MCF 10A (cell line): ENCODE data around the gene CLDN7. TPM values are rescaled to one million over a fixed set of nuclear protein-coding genes. Genes with fewer than 3 reads are reported as not detected.

Experiments used
- BruUV-seq: library from RNA; stranded (reverse); fragments of 400-500 nt; replicated peaks from 2 replicates; lab custom pipeline; 2021; lab: Mats Ljungman, UMichigan
- CTCF ChIA-PET: fragments of 300-600 bp; sonication (Branson Sonifier 250); formaldehyde crosslinking; extraction: SDS; loops from one replicate; lab custom pipeline; 2021; ENCODE audit warnings: antibody characterized with exemption, inconsistent platforms; lab: Yijun Ruan, JAX
- POLR2A ChIA-PET: fragments of 300-600, 350-650 bp; sonication (Branson Sonifier 250); formaldehyde crosslinking; extraction: SDS; loops from one replicate; lab custom pipeline; 2020; ENCODE audit warnings: antibody characterized with exemption, inconsistent platforms; lab: Yijun Ruan, JAX
- DNase-seq: peaks from one replicate; pipeline ENCODE4 v3.0.0-alpha.2; 2018; ENCODE audit not compliant: unreplicated experiment
- H3K27ac Mint-ChIP-seq: one replicate; pipeline ENCODE4 v1.8.0; 2022; ENCODE audit warnings: mild to moderate bottlenecking, low read depth, mixed read lengths; ENCODE audit not compliant: unreplicated experiment
- H3K27me3 Mint-ChIP-seq: one replicate; pipeline ENCODE4 v1.8.0; 2022; ENCODE audit warnings: mixed read lengths; ENCODE audit not compliant: insufficient read depth, unreplicated experiment
- H3K36me3 Mint-ChIP-seq: one replicate; pipeline ENCODE4 v1.8.0; 2022; ENCODE audit warnings: mild to moderate bottlenecking, moderate library complexity, mixed read lengths; ENCODE audit not compliant: insufficient read depth, unreplicated experiment
- H3K4me1 Mint-ChIP-seq: one replicate; pipeline ENCODE4 v1.8.0; 2022; ENCODE audit warnings: mixed read lengths; ENCODE audit not compliant: insufficient read depth, unreplicated experiment
- H3K4me3 Mint-ChIP-seq: one replicate; pipeline ENCODE4 v1.8.0; 2022; ENCODE audit warnings: mild to moderate bottlenecking, moderate library complexity, mixed read lengths; ENCODE audit not compliant: unreplicated experiment
- H3K9me3 Mint-ChIP-seq: one replicate; pipeline ENCODE4 v1.8.0; 2022; ENCODE audit warnings: mixed read lengths; ENCODE audit not compliant: unreplicated experiment
- CTCF ChIP-seq: fragments of 200-600 bp; IDR thresholded peaks from one replicate; pipeline ENCODE4 v1.8.0; 2022; ENCODE audit warnings: antibody characterized with exemption, mild to moderate bottlenecking; ENCODE audit not compliant: unreplicated experiment
- intact Hi-C: fragments of 100-400 bp; cut with micrococcal nuclease; formaldehyde crosslinking; loops from 2 replicates; pipeline ENCODE4 v1.14.1; 2022
- total RNA-seq: library from RNA; stranded (reverse); gene quantifications from 2 replicates; pipeline ENCODE4 v1.2.3, GENCODE V29; 2022

CLDN7 gene
- total RNA-seq, 1 experiment from 2014 or later, result 23.9 TPM

- no peak for DNase-seq
- no peaks in the 10 kb centered on the region for H3K4me1 Mint-ChIP-seq
- ChIA-PET POLR2A (interaction anchor here (0.5 to 1.3 kb wide), 3 partner anchors 10 to 66 kb away, joined by 3 to 4 read pairs (median 3); no protein-coding TSS in a partner anchor), CTCF (interaction anchor here (0.7 to 2.9 kb wide), 2 partner anchors 11 to 15 kb away, joined by 3 to 15 read pairs; no protein-coding TSS in a partner anchor)
- peaks cover 22% of the 10 kb centered on the region for H3K27me3 Mint-ChIP-seq
- intact Hi-C loops, result no loop called here
- TF ChIP-seq CTCF, result no peak
- no TSS peak for BruUV-seq
- no peak overlapping the region for H3K4me3 Mint-ChIP-seq
- no peaks in the 10 kb centered on the region for H3K36me3 Mint-ChIP-seq
- no peak overlapping the region for H3K27ac Mint-ChIP-seq
- no peaks in the 10 kb centered on the region for H3K9me3 Mint-ChIP-seq
These were observed 23.4 kb upstream of the CLDN7 start for GRCh38 chr17:7285679-7286078.

GRCh38 chr17:7284911-7285310, 22.6 kb upstream of the CLDN7 start:
- intact Hi-C loops, result no loop called here
- H3K27ac Mint-ChIP-seq, result no peak overlapping the region
- no peaks in the 10 kb centered on the region for H3K36me3 Mint-ChIP-seq
- BruUV-seq, result no TSS peak
- DNase-seq, result no peak
- no peak for TF ChIP-seq CTCF
- H3K4me1 Mint-ChIP-seq, result peaks cover 6% of the 10 kb centered on the region
- H3K9me3 Mint-ChIP-seq, result no peaks in the 10 kb centered on the region
- ChIA-PET CTCF (interaction anchor here (2.9 kb wide), 1 partner anchor 11 kb away, joined by 15 read pairs; no protein-coding TSS in a partner anchor), POLR2A (interaction anchor here (1.1 to 1.3 kb wide), 2 partner anchors 11 to 18 kb away, joined by 3 to 4 read pairs; no protein-coding TSS in a partner anchor)
- no peak overlapping the region for H3K4me3 Mint-ChIP-seq
- H3K27me3 Mint-ChIP-seq, result peaks cover 22% of the 10 kb centered on the region

- no peak for TF ChIP-seq CTCF
- Mint-ChIP-seq H3K27me3 (peaks cover 20% of the 10 kb centered on the region), H3K9me3 (no peaks in the 10 kb centered on the region), H3K27ac (no peak overlapping the region), H3K4me3 (no peak overlapping the region), H3K36me3 (no peaks in the 10 kb centered on the region), H3K4me1 (peaks cover 6% of the 10 kb centered on the region)
- intact Hi-C loops, result no loop called here
- ChIA-PET CTCF (interaction anchor here (2.9 to 5.2 kb wide), 2 partner anchors 13 kb away, joined by 15 to 65 read pairs; no protein-coding TSS in a partner anchor), POLR2A (interaction anchor here (1.2 kb wide), 1 partner anchor 9 kb away, joined by 4 read pairs; no protein-coding TSS in a partner anchor)
- no peak for DNase-seq
- no TSS peak for BruUV-seq
These were observed 21.4 kb upstream of the CLDN7 start for GRCh38 chr17:7283471-7284216.

GRCh38 chr17:7282752-7283321, 20.6 kb upstream of the CLDN7 start:
- CTCF ChIA-PET, result interaction anchor here (0.6 to 5.2 kb wide), 3 partner anchors 14 to 313 kb away, joined by 3 to 65 read pairs (median 4); no protein-coding TSS in a partner anchor
- POLR2A ChIA-PET, result interaction anchor here (0.7 to 1.2 kb wide), 3 partner anchors 10 to 737 kb away, joined by 3 to 4 read pairs (median 3); no protein-coding TSS in a partner anchor
- DNase-seq, result no peak

More at GRCh38 chr17:7282752-7283321, 20.6 kb upstream of the CLDN7 start:
- H3K4me1 Mint-ChIP-seq, result peaks cover 6% of the 10 kb centered on the region
- H3K27me3 Mint-ChIP-seq, result peaks cover 12% of the 10 kb centered on the region
- H3K9me3 Mint-ChIP-seq, result no peaks in the 10 kb centered on the region
- no peak overlapping the region for H3K4me3 Mint-ChIP-seq
- BruUV-seq, result no TSS peak
- intact Hi-C loops, result no loop called here
- no peak for TF ChIP-seq CTCF
- no peaks in the 10 kb centered on the region for H3K36me3 Mint-ChIP-seq
- H3K27ac Mint-ChIP-seq, result no peak overlapping the region
